GM19452 (cell line): ENCODE measurements around the gene HEMK1.

Experiments
- ATAC-seq: cut with Tn5 transposase; IDR thresholded peaks from one replicate; pipeline ENCODE4 v1.9.1; 2021; ENCODE audit not compliant: unreplicated experiment

HEMK1 gene

GRCh38 chr3:50599115-50599715 lies 29.9 kb downstream of the HEMK1 start:
- ATAC-seq = no peak

DNA sequence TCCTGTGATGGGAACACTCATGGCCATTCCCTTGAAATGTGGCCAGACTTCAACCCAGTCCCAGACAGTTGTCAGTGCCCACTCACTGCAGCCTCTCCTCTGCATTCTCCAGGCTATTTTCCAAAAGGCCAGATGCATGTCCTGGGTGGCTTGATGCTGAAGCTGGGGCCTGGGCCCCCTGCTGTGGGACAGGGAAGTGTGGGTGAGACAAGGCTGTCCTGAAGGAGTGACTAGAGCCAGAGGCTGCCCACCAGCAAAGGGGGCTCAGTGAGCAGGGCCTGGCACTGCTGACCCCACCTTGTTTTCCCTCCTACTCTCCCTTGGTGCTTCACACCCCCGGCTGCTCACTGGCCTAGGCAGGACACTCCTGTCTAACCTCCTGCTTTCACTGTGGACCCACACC lies 30.4 kb downstream of the HEMK1 start:
- ATAC-seq = no peak

- ATAC-seq = no peak
Measured at GRCh38 chr3:50600141-50600753, 30.9 kb downstream of the HEMK1 start.

DNA sequence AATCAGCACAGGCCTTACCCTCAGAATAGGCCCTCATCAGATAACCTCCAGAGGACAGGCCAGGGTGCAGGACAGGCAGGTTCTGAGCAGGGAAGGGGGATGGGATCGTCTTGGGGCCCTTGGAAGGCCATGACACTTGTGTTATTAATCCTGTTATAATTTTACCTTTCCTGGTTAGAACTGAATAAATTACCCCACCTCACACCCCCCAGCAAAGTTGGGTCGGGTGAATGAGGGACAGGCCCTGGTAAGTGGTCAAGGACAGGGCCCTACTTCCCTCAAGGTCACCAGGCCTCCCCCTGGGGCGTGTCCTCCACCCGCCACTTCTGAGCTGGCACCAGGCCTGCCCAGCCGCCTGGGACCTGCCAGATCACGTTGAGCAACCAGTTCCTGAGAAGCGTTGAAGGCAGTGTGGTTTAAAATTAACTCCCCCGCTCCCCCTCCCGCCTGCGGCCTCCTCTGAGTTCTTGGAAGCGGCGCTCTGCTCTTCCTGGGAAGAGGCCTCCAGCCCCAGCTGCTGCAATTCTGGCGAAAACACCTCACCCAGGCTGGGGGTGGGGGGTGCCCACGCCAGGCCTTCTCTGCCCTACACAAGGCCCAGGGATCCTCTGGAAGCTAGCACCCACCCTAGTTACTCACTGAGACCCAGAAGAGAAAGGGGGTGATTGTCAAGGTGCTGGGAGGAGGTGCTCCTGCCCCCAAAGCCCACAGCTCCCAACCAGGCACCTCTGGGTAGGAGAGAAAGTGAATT lies 31.7 kb downstream of the HEMK1 start:
- ATAC-seq = peak; percentile 82

- ATAC-seq = no peak
Measured at GRCh38 chr3:50602595-50603191, 33.4 kb downstream of the HEMK1 start.

GRCh38 chr3:50603261-50604109 lies 34.2 kb downstream of the HEMK1 start:
- ATAC-seq = no peak

DNA sequence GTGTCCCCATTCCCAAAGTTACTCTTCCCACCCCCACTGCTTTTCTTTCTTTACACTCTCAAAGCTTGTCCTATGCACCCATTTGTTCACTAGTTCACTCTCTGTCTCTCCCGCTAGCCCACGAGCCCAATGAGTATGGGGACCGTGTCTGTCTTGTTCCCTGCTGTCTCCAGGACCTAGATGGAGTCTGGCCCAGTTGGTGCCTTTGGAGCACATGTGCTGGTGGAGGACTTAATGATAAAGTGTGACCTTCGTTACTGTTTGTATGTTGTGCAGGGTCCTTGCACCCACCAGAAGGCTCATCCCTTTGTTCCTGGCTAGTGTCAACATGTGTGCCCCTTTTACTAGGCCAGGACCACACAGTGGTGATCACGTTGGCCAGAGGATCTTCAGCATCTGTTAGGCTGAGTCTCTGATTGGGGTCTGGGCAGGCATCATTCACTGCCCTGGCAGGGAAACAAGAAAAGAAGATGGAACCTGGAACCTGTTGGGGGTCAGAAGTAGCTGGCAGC lies 34.8 kb downstream of the HEMK1 start:
- ATAC-seq = no peak

- ATAC-seq = no peak
Measured at GRCh38 chr3:50604628-50605588, 35.6 kb downstream of the HEMK1 start.

- no peak for ATAC-seq
Measured at GRCh38 chr3:50605901-50606326, 36.6 kb downstream of the HEMK1 start.

DNA sequence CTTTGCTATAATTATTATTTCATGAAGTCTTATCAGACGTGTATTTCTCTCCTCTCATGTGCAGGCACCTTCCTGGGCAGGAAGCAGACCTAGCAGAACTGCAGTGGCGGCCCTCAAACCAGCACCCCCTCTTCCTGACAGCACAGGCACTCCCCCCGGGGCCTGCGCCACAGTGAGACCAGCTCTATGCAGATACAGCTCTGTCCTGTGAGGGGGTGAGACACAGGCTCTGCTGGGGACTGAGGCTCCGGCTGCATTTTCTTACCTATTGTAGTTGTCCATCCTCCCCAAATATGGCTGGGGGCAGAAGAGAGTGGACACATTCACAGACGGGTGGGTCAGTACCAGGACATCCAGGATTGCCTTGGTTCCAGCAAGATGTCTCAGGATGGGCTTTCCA lies 37.3 kb downstream of the HEMK1 start:
- ATAC-seq = no peak

DNA sequence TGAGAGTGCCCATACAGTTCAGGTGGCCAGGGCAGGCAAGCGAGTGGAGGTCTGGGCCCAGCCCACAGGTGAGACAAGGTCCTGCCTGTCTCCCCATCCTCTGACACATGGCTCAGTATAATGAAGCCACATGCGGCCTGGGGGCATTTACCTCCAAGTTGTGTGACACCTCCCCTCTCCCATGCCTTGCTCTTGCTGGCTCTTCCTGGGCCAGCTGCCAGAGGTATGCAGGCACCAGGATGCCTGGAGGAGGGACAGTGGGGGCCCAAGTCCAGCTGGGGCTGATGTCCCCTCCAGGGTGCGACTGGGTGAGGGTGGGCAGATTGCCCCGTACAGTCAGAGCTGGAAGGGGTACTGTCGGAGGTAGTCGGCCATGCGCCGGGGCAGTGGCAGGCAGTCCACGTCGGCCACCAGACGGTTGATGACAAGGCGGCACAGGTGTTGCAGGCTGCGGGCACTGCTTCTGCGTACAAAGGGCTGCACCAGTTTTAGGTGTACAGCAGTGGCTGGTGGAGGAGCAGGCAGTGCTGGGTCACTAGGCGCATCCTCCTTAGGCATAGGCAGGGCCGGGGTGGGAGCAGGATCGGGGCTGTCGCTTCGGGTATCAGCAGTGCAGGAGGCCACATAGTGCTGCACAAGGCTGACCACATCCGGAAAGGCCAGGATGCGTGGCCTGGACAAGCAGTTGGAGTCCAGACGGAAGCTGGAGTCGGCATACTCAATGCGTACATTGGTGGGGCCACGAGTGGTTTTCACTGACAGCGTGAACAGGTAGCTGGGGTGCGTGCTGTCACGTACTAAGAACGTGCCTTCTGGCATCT lies 38.2 kb downstream of the HEMK1 start:
- ATAC-seq = no peak

DNA sequence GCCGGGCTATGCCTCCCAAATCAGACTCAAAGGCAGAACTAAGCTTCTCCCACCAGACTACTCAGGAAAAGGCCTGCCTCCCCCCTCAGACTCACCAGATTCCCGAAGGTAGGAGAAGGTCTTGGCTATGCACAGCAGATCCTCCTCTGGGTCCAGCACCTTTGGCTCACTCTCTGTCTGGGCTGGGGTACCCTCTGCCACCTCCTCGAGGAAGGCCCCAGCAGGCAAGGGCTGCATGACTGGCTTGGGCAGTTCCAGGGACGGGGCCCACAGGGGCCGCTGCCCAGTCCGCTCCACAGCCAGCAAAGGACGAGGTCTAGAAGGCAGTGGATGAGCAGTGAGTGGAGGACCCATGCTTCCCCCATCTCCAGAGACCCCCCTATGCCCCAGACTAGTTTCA lies 39.0 kb downstream of the HEMK1 start:
- no peak for ATAC-seq

DNA sequence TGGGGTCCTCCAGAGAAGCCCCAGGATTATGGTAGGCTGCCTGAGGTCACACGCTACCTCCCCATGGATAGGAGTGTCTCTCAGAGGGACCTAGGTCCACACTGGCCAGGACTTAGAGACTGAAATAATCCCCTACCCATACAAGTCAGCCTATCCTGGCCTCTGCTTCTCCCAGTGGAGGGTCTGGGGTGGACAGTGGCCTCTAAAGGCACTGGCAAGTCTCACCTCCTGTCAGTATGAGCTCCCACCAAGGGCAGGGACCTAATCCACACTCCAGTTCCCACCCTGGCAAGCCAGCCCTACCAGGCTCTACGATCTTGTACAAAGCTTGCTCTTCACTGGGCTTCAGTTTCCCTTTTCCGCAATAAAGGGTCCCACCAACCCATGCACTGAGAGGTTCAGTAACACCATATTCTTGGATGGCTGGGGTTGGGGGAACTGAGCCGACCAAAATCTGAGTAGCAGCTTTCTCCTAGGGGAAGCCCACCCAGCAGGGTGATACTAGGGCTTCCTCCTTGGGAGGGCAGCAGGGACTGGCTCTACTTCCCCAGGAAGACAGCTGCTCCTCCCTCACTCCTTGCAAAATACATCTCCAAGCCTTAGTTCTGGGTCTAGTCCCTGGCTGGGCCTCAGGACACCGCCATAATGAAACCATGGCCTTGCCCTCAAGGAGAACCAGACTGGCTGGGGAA lies 39.9 kb downstream of the HEMK1 start:
- ATAC-seq = no peak

- no peak for ATAC-seq
Measured at GRCh38 chr3:50609763-50610085, 40.4 kb downstream of the HEMK1 start.

GRCh38 chr3:50610181-50610971 lies 41.1 kb downstream of the HEMK1 start:
- no peak for ATAC-seq

DNA sequence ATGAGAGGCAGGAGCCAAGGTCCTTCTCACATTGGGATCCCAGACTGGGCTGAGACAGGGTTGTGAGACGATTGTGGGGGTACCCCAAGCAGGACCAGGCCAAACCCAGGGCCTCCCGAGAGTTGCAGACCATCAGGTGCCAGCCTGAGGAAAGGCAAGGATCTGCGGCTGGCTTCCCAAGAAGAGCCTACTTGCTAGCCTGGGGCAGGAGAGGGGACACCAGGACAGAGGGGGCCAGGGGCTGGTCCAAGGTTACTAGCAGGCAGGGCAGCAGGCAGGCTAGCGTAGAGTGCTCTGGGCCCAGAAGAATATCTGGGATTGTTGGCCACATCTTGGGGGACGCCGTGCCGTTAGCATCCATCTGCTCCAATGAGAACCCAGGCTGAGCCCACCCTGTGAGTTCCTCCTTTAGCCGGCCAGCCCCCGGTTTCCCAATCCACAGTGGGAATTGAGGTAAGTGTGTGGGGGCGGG lies 41.7 kb downstream of the HEMK1 start:
- no peak for ATAC-seq

- peak; percentile 73 for ATAC-seq
Measured at GRCh38 chr3:50611464-50612233, 42.3 kb downstream of the HEMK1 start, which contains the start of gene CISH. CISH (minus strand) TSS chr3:50611774; CDS start chr3:50611650, 124 bp downstream.
